Fibroblast of skin of back (primary cell): Measurements from ENCODE around the gene BUD23.
"Not testable (repeated sequence)": the region's sequence is repeated elsewhere in the genome, so short reads cannot be mapped to it uniquely, and the experiment has no call there.

Source experiments
- DNase-seq: peaks from one replicate; pipeline ENCODE4 v3.0.0-alpha.2; 2013

The BUD23 gene

DNA sequence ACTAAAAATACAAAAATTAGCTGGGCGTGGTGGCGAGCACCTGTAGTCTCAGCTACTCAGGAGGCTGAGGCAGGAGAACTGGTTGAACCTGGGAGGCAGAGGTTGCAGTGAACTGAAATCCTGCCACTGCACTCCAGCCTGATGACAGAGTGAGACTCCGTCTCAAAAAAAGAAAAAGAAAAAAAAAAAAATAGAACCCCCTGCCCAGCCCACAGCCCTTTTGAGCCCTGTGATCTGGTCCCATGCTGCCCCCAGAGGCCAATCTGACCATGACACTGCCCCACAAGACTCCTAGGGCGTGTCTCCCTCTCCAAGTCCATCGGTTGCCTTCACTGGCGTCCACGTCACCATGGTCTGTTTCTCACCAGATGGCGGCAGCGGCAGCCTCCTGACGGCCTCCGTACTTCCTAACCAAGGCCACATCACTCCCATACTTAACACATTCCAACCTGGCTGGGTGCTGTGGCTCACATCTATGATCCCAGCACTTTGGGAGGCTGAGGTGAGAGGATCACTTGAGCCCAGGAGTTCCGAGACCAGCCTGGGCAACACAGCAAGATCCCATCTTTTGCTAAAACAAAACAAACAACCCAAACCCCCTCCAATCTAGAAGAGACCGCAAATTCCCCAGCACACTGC, 18.1 kb downstream of the BUD23 start:
- DNase-seq = peak; percentile 79

DNA sequence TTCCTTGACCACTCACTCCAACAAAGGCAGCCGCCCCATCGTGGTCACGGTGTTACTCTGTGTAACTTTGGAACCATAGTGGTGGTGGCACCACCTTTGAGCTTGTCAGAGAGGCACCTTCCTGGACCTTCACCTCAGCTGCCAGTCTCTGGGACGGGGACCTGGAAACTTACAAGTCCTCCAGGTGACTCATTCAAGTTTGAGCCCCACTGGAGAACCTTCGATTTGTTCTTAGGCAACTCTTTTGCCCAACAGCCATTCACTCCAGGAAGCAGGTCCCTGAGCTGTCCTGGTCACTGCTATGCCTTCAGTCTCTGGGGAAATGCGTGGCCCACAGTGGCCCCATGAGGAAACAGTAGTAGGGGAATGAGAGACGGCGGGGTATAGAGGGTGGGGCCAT, 18.8 kb downstream of the BUD23 start:
- no peak for DNase-seq

GRCh38 chr7:73702665-73703064, 19.3 kb downstream of the BUD23 start:
- no peak for DNase-seq

GRCh38 chr7:73703225-73703624, 19.8 kb downstream of the BUD23 start:
- no peak for DNase-seq

GRCh38 chr7:73703757-73704639, 20.6 kb downstream of the BUD23 start:
- DNase-seq = peak; percentile 73

GRCh38 chr7:73704640-73705550, 21.5 kb downstream of the BUD23 start:
- DNase-seq = peak; percentile 97

DNA sequence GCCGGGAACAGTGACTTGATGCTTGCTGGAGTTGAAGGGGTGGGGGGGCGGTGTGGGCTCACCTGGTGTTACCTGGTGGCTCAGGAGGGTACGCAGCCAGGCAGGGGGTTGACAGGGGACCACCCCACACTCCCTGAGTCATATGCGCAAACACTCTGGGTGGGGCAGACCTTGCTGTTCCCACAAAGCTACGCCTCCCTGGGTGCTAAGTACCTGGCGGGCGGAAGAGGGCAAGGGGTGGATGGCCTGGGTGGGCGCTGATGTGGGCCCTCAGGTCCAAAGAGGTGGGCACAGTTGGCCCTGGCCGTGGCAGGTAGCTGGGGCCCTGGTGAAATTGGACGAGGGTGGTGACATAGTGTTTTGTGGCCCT, 22.1 kb downstream of the BUD23 start:
- DNase-seq = no peak

DNA sequence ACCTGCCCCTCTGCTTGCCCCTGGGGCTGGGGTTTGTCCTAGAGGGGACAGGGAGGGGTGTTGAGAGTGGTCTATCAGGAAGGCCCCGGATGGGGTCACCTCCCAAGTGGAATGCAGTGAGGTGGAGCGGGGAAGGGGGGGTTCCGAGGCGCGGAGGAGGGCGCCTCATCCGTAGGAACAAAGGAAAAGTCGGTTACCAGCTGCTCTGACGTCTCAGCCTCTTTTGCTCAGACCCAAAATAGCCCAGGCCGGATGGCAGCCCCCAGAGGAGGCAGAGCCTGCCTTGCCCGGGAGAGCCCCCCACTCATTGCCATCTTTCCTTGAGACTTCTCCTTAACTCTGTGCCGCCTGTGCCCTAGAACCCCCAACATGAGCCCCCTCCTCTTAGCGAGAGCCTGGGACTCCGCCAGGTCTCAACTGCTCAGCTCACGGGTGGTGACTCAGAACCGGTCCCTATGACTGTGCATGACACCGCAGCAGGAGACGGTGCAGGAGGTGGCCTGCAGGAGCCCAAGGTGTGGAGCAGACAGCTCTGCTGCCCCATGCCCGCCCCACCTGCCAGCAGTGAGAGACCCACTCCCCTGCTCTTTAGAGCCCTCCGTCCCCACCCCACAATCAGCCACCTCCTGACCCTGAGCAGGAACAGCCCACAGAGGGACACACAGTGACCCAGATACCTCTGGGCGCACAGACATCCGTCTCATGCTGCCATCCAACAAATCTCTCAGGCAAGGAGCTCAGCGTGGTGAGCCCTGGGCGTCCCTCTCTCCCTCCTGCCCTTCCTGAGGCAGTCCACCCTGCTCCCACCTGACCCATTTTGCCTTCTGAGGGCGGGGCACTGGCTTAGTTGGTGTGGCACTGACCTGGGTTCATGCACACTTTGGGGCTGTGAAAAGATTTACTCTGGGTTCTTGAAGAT, 23.0 kb downstream of the BUD23 start:
- DNase-seq = peak; percentile 75

- DNase-seq = peak; percentile 75
Measured at GRCh38 chr7:73707045-73707631, 23.7 kb downstream of the BUD23 start.

DNA sequence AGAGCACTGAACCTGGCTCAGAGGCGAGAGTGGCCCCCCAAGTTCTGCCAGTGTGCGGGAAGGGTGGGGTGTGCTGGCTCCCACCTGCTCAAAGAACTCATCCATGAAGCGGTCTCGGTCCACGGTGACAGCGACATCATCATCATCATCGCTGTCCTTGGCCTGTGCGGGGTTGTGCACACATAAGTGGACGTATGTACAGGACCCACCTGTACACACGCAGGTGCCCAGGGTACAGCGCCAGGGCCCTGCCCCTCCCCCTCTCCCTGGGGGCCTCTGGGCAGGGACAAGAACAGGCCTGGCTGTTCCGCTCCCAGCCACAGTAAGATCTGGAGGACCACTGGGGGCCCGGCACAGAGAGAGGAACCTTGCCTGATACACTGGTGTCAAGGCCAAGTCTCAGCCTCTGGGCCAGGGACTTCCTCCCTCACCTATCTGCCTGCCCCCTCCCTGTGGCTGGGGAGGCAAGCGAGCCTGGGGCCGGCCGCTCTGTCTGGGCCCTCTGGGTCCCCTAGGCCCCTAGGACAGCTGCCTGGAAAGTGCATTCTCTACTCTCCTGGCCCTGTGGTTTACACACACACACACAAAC, 25.7 kb downstream of the BUD23 start:
- DNase-seq = no peak

GRCh38 chr7:73712773-73713172, 29.4 kb downstream of the BUD23 start:
- no peak for DNase-seq

GRCh38 chr7:73713319-73713718, 29.9 kb downstream of the BUD23 start:
- DNase-seq = not testable (repeated sequence)

DNA sequence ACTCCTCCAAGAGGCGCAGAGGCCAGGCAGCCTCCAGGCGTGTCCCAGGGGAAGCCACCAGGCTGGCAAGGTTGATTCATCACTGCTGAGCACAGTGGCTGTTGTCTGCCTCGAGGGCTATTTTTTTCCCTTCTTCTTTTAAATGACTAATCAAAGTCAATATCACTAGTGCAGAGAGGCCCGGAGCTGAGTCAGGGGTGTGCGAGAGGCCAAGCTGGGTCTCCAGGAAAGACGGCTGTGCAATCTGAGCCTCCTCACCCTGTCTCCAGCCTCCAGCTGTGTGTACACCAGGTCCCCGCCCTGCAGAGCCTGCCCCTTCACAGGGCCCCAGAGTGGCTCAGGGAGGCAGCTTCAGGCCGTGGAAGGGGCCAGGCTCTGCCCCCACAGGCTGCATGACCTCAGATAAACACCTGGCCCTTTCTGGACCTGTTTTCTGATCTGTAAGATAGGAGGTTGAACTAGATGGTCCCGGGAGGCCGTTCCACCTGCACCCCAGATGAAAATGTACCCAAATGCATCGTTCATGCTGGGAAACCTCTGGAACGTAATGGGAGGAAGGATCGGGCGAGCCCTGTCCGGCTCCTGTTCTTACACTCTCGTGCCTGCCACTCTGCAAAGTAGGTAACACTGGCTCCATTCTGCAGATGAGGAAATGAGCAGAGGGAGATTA, 32.4 kb downstream of the BUD23 start:
- DNase-seq = peak; percentile 99

GRCh38 chr7:73716318-73716890, 33.0 kb downstream of the BUD23 start:
- no peak for DNase-seq

GRCh38 chr7:73717025-73717807, 33.8 kb downstream of the BUD23 start:
- DNase-seq = peak; percentile 56

DNA sequence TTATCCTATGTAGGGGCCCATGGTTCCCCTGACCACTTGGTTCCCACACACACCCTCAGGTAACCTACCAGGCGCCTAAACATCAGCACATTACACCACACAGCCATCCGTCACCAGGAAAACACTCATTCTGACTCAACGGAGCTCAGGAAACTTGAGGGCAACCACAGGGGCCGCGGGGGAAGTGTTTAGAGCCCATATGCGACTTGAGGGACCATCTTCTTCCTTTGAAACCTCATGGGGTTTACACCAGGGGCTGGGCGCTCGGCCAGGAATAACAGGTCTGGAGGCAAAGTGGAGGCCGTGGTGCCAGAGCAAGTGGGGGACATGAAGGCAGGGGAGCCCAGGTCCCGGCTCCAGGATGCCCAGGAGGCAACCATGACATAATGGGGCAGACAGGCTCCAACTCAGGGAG, 34.6 kb downstream of the BUD23 start:
- DNase-seq = peak; percentile 96

DNA sequence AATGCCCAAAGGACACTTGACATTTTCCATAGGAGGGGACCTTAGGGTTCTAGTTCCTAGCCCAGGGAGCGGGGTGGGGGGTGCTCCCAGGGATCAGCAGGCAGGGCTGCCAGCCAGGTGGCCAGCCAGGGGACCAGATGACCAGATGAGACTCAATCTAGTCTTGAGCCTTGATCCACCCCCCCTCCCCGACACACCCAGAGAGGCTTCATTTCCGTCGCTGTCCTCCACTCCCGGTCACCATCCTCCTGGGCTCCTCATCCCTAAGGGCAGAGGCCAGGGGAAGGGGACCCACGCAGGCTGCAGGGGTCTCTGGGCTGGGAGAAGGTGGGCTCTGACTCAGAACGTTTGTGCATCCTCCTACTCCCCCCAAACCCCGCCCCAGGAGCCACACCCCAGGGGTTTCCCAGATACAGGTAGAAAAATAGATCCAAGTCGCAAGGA, 35.1 kb downstream of the BUD23 start:
- DNase-seq = no peak

DNA sequence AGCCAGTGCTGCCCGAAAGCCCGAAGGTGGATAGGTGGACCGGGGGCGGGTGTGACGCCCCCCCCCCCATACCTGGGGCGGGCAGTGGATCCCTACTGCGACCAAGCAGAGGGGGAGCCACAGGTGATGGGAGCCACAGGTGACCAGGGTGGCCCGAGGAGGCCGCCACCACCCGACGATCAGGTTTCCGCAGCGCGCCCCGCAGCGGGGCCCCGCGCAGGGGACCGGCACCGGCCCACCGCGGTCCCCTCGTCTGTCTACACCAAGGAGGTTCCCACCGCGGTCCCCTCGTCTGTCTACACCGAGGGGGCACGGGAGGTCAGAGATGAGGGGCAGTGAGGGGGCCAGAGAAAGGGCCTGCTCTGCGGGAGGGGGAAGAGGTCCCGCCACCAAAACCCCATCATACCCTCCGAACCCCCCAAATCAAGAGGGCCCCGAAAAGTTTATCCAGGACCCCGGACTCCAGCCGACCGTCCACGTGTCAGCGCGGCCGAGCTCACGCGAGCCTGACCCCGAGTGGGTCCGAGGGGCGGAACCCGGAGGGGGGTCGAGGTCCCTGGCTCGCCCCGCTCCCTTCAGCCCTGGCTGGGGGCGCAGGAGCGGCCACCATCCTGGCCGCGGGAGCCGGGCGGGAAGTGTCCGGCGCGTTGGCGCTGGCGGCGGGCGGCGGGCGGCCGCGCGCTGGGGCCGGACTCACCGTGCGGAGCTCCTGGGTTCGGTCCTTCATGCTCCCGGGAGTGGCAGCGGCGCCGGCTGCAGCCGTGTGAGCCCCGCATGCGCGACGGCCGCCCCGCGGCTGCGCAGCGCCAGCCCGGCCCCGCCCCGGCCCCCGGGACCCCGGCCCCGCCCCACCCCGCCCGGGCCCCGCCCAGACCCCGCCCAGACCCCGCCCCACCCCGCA, 35.8 kb downstream of the BUD23 start, which contains the start of gene STX1A:
STX1A (minus strand) TSS at position 765 of the 901 bp plus-strand sequence; CDS start at position 727, 38 bp downstream.
- peak; percentile 77 for DNase-seq
